Tibial artery (tissue), 4 donors: Measurements from ENCODE around the gene DUSP7.

ENCODE experiments used
- DNase-seq, 2 donors: peaks; one replicate each; pipeline ENCODE4 v3.0.0-alpha.2; 2019
- H3K27ac ChIP-seq, 2 donors: fragments of 200-600 bp; sonication (generic) in 1 of 2; 1 replicate in 1 of 2; 2 replicates in 1 of 2; pipeline ENCODE4 v1.5.1; 2018 to 2019; ENCODE audit warnings: mild to moderate bottlenecking in 1 of 2
- H3K27me3 ChIP-seq, 2 donors: fragments of 200-600 bp; sonication (generic) in 1 of 2; one replicate each; pipeline versions ENCODE4 v1.5.1 to v1.6.0; 2016 to 2019
- H3K36me3 ChIP-seq, 3 donors: fragments of 200-600 bp; sonication (generic) in 2 of 3; one replicate each; pipeline ENCODE4 v1.5.1; 2016 to 2019; ENCODE audit warnings: mild to moderate bottlenecking in 2 of 3
- H3K4me1 ChIP-seq, 4 donors: fragments of 200-600 bp; sonication (generic) in 2 of 4; 1 replicate in 3 of 4; 2 replicates in 1 of 4; pipeline ENCODE4 v1.5.1; 2016 to 2019
- H3K4me3 ChIP-seq, 2 donors: fragments of 200-600 bp; sonication (generic) in 1 of 2; 1 replicate in 1 of 2; 2 replicates in 1 of 2; pipeline ENCODE4 v1.5.1; 2018 to 2019; ENCODE audit warnings: mild to moderate bottlenecking in 2 of 2
- H3K9me3 ChIP-seq, 3 donors: fragments of 200-600 bp; sonication (generic) in 1 of 3; one replicate each; pipeline ENCODE4 v1.5.1; 2016 to 2019
- CTCF ChIP-seq, 2 experiments: fragments of 200-600 bp in 1 of 2; fragments of 450-650 bp in 1 of 2; IDR thresholded peaks; one replicate each; pipeline ENCODE4 v1.5.1; 2017 to 2019; ENCODE audit warnings: antibody characterized with exemption in 2 of 2, mild to moderate bottlenecking in 1 of 2, moderate library complexity in 1 of 2
- intact Hi-C: fragments of 100-400 bp; cut with DNase I; formaldehyde crosslinking; loops from one replicate; pipeline ENCODE4 v1.15.0; 2023; ENCODE audit warnings: low total_unique reads

DUSP7 gene, protein sequence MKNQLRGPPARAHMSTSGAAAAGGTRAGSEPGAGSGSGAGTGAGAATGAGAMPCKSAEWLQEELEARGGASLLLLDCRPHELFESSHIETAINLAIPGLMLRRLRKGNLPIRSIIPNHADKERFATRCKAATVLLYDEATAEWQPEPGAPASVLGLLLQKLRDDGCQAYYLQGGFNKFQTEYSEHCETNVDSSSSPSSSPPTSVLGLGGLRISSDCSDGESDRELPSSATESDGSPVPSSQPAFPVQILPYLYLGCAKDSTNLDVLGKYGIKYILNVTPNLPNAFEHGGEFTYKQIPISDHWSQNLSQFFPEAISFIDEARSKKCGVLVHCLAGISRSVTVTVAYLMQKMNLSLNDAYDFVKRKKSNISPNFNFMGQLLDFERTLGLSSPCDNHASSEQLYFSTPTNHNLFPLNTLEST

DNA sequence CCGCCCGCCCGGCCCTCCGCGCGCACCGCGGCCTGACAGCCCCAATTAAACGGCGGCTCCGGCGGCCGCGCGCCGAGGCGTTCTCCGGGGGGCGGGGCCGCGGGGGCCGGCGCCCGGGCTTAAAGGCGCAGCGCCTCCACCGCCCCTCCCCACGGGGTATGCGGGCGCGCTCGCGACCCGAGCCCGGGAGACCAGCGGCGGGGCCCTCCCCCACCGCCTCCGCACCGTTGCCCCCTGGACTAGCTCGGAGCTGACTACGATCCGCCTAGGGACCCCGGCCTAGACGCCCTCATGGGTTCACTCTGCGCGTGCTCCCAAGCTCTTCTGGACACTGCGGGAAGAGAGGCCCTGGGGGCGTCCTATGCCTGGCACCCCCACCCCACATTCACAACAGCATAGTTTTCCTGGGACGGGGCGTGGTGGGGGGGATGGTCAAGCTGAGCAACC lies at the start of gene DUSP7:
DUSP7 (minus strand) TSS at position 51 of the 447 bp plus-strand sequence. CDS start 205 bp downstream, outside the sequence.
- intact Hi-C loops = loop anchor here (5.0 kb wide), 3 partner anchors 36 to 114 kb away; partner anchors contain the start of genes PARP3 and RRP9
- H3K27ac ChIP-seq = peak within 1 kb of the TSS; percentile 86 to 95
- no peaks in the 10 kb centered on the region for H3K9me3 ChIP-seq
- peak within 1 kb of the TSS; percentile 72 to 81 for H3K4me3 ChIP-seq
- H3K4me1 ChIP-seq = peaks cover 5 to 47% (median 39%) of the 10 kb centered on the region in 4 donors
- DNase-seq = peak; percentile 57 to 84
- no peak for TF ChIP-seq CTCF (IDR thresholded peaks at IDR 0.05)
- peaks cover 10 to 25% (median 10%) of the 10 kb centered on the region in 3 donors for H3K36me3 ChIP-seq
- no peaks in the 10 kb centered on the region for H3K27me3 ChIP-seq

DNA sequence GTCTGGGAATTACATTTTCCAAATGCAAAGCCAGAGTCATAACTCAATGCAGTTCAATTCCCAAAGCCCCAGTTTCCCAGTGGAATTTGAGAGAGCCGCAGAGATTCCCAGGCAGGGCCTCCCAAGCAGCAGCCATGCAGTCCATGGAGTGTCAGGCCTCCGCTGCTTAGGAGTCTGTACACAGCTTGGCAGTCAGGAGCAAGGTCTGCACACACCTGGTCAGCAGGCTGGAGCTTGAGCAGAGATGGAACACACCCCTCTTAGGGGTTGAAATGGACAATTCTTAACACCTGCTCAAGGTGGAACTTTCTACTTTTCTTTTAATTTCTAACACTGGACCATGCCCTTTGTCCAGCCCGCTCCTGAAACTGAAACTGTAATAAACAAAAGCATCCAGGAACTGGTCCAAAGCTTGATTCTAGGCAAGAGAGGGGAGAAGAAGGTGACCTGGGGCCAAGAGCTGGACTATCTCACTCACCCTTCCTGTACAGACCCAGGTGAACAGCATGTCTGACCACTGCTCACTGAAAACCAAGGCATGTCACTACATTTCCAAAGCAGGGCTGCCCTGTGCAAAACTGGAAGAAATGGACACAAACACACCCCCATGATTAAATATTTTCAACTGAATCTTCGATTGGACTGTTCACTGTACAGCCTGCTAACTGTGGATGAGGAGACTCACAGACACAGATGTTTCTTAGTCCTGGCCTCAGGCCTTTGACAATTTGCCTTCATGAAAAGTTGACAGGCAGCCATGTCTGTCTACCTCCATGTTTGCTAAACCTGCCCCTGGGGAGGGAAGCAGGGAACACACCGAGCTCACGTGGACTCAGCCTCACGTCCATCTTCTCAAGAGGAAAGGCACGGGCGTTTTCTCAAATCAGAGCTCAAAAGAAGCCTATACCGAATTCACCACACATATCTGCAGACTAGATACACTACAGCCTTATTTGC lies 48.6 kb upstream of the DUSP7 start:
- Histone ChIP-seq H3K27ac (no peak overlapping the region), H3K4me1 (peaks cover 0 to 12% (median 7%) of the 10 kb centered on the region in 4 donors), H3K9me3 (peaks cover 0 to 4% (median 0%) of the 10 kb centered on the region in 3 donors), H3K36me3 (no peaks in the 10 kb centered on the region), H3K4me3 (no peak overlapping the region), H3K27me3 (no peaks in the 10 kb centered on the region)
- DNase-seq = no peak
- intact Hi-C loops = no loop called here
- no peak for TF ChIP-seq CTCF (IDR thresholded peaks at IDR 0.05)

DNA sequence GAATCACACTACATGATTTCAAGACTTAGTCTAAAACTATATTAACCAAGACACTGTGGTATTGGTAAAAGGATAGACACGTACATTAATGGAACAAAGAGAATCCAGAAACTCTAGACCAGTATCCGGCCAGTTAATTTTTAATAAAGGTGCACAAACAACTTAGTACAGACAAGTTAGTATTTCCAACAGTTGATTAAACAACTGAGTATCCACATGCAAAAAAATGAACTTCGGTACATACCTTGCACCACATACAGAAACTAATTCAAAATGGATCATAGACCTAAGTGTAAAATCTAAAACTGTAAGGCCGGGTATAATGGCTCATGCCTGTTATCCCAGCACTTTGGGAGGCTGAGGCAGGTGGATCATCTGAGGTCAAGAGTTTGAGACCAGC lies 46.6 kb upstream of the DUSP7 start:
- no peaks in the 10 kb centered on the region for H3K27me3 ChIP-seq
- intact Hi-C loops = no loop called here
- H3K9me3 ChIP-seq = peaks cover 0 to 4% (median 0%) of the 10 kb centered on the region in 3 donors
- no peaks in the 10 kb centered on the region for H3K4me1 ChIP-seq
- H3K36me3 ChIP-seq = no peaks in the 10 kb centered on the region
- TF ChIP-seq CTCF (IDR thresholded peaks at IDR 0.05) = no peak
- no peak overlapping the region for H3K4me3 ChIP-seq
- no peak overlapping the region for H3K27ac ChIP-seq
- DNase-seq = no peak

DNA sequence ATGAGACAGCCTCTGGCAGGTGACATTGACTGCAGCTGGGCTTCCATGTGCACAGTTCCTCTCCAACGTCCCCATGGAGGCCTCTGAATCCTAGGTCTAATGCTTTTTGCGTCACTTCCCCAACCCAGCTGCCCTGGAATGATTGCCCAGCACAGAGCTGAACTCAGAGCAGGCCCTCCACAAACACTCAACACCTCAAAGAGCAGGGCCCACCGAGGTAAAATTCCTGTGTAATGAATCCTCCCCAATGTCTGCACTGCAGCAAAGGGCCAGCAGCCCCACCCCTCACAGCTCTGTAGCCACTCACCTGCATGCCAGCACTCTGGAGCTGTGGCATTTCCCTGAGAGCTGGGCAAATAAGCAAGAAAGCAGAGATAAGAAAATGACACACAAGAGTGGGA lies 42.6 kb upstream of the DUSP7 start:
- intact Hi-C loops = no loop called here
- H3K4me3 ChIP-seq = no peak overlapping the region
- H3K27ac ChIP-seq = no peak overlapping the region
- peaks cover 0 to 4% (median 2%) of the 10 kb centered on the region in 4 donors for H3K4me1 ChIP-seq
- no peak for TF ChIP-seq CTCF (IDR thresholded peaks at IDR 0.05)
- DNase-seq = no peak
- no peaks in the 10 kb centered on the region for H3K36me3 ChIP-seq
- peaks cover 0 to 4% (median 0%) of the 10 kb centered on the region in 3 donors for H3K9me3 ChIP-seq
- no peaks in the 10 kb centered on the region for H3K27me3 ChIP-seq

DNA sequence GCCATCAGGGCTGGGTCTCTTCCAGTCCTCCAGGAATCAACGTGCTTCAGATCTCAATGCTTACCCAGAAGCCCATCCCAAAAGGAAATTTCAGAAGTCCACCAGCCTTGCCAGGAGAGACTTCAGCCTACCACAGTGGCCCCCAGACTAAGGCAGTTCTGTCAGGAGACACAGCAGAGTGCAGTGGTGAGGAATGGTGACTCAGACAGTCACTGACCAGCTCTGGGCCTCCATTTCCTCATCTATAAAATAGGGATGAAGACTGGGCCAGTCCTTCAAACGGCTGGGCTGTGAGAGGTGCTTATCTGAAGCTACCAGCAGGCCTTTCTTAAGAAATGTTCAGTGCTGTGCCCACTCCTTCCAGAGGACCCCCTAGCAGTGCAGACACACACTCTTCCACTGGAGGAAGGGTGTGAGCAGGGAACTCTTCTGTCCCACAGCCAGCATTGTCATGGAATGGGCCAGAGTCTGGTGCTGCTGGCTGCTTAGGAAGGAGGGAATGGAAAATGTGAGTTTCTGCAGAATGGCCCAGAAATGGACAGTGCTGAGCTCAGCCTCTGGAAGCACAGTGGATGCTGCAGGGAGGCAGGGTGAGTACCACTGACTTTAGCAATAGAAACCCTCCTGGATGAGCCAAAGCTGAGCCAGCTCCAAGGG lies 41.6 kb upstream of the DUSP7 start:
- TF ChIP-seq CTCF (IDR thresholded peaks at IDR 0.05) = no peak
- Histone ChIP-seq H3K27ac (no peak overlapping the region), H3K9me3 (peaks cover 0 to 4% (median 0%) of the 10 kb centered on the region in 3 donors), H3K4me3 (no peak overlapping the region), H3K4me1 (peaks cover 0 to 14% (median 10%) of the 10 kb centered on the region in 4 donors), H3K27me3 (no peaks in the 10 kb centered on the region), H3K36me3 (no peaks in the 10 kb centered on the region)
- DNase-seq = no peak
- intact Hi-C loops = no loop called here
